ENCODE results near the gene MIAT. TPM values are rescaled to one million over a fixed set of nuclear protein-coding genes. Genes with fewer than 3 reads are reported as not detected.

The MIAT gene
- total RNA-seq, 1 donor from 2014 or later = 0.12 TPM

DNA sequence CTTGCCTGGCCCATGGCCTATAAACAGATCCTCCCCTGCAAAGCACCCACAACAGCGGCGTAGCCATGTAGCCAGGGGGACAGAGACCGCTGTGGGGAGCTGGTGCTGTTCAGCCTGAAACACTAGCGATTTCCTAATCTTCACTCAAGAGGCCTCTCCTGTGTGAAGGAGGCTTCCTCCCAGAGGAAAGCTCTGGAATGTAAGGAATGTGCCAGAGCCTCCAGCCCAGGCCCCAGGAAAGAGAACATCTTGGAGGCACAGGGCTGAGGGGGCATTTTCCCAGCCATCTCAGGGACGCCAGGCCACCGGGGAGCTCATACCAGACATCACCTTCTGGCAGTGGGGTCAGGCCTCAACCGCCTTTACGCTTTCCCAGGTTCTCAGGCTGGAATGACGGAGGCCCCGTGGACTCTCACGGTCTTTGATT, 24.0 kb downstream of the MIAT start:
- no peak overlapping the region for H3K4me3 ChIP-seq (ENCODE audit: low read depth, low read length)
- TF ChIP-seq, protein P1, sequence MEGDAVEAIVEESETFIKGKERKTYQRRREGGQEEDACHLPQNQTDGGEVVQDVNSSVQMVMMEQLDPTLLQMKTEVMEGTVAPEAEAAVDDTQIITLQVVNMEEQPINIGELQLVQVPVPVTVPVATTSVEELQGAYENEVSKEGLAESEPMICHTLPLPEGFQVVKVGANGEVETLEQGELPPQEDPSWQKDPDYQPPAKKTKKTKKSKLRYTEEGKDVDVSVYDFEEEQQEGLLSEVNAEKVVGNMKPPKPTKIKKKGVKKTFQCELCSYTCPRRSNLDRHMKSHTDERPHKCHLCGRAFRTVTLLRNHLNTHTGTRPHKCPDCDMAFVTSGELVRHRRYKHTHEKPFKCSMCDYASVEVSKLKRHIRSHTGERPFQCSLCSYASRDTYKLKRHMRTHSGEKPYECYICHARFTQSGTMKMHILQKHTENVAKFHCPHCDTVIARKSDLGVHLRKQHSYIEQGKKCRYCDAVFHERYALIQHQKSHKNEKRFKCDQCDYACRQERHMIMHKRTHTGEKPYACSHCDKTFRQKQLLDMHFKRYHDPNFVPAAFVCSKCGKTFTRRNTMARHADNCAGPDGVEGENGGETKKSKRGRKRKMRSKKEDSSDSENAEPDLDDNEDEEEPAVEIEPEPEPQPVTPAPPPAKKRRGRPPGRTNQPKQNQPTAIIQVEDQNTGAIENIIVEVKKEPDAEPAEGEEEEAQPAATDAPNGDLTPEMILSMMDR (conservative IDR thresholded peaks at IDR 0.05; ENCODE audit: low read depth, low read length) = no peak
- DNase-seq (ENCODE audit: low read depth) = no peak

DNA sequence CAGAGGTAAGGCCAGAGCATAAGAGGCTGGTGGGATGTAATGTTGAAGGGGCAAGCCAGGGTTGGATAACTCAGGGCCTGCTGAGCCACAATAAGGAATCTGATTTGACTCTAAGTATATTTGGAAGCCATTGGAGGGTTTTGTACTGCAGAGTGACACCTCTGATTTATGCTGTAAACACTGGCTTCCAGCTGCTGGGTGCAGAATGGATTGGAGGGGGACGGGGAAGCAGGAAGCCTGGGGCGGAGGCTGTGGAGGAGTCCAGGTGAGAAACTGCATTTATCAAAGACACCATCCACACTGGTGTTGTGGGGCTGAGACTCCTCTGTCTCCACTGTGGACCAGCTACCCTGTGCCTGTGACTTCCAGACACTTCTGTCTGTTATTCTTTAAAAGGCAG, 26.8 kb downstream of the MIAT start:
- H3K4me3 ChIP-seq (ENCODE audit: low read depth, low read length) = no peak overlapping the region
- DNase-seq (ENCODE audit: low read depth) = no peak
- TF ChIP-seq, protein P1 (conservative IDR thresholded peaks at IDR 0.05; ENCODE audit: low read depth, low read length) = no peak

DNA sequence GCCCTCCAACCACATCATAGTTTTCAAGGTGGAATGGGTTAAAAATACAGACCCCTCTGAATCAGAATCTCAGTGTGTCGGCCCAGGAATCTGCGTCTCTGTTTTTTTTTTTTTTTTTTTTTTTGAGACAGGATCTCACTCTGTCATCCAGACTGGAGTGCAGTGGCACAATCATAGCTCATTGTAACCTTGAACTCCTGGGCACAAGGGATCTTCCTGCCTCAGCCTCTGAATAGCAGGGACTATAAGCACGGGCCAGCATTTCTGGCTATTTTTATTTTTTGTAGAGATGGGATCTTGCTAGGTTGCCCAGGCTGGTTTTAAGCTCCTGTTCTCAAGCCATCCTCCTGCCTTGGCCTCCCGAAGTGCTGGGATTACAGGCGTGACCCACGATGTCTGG, 28.2 kb downstream of the MIAT start:
- no peak for DNase-seq (ENCODE audit: low read depth)
- no peak overlapping the region for H3K4me3 ChIP-seq (ENCODE audit: low read depth, low read length)
- TF ChIP-seq, protein P1 (conservative IDR thresholded peaks at IDR 0.05; ENCODE audit: low read depth, low read length) = no peak

DNA sequence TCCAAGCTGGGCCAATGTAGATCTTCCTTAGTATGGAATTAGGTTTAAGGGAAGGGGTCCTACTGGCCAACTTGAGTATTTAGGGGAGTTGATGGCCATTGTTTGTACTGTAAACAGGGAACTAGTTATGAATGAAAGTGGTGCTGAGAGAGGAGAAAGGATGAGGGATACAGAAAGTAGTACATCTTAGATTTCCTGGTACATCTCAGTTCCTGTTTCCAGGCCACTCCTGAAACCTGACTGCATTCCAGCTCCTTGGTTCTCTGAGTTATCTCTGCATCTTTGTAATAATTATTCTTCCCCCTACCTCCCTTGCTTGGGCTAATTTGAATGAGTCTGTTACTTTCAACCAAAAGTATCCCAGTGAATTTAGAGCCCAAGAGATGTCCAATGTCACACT, 30.1 kb downstream of the MIAT start:
- TF ChIP-seq, protein P1 (conservative IDR thresholded peaks at IDR 0.05; ENCODE audit: low read depth, low read length) = no peak
- DNase-seq (ENCODE audit: low read depth) = no peak
- no peak overlapping the region for H3K4me3 ChIP-seq (ENCODE audit: low read depth, low read length)

DNA sequence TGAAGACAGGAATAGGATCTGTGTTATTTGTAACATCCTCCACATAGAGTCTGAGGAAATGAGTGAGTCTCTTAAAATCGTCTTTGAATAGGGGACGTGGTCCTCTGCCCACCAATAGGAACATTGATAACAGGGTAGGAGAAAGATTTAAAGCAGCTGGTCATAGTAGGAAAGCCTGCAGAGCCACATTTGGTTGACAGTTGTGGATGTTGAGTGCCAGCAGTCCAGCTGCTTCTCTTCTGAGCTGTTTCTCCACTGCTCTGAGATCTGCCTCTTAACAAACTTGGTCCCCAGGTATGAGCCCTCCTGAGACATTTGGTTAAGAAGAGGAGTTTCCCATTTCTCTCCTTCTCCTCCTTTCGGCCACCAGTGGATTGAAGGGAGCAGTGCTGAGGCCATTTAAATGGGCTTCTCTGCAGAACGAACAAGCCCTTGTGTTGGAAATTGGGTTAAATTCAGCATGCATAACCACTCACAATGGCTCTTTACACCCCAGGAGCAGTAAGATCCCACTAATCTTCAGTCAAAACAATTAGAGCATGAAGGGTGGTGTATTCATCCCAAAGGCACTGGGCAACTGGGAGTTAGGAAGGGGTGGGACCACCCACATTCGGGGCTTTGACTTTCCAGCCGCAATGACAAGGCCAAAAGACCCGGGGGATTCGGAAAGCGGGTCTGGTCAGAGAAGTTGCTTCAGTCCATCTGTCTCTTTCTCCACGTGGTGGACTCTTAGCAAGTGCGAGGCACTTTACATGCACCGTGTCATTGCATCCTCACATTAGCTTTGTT, 32.3 kb downstream of the MIAT start:
- no peak for DNase-seq (ENCODE audit: low read depth)
- TF ChIP-seq, protein P1 (conservative IDR thresholded peaks at IDR 0.05; ENCODE audit: low read depth, low read length) = no peak
- H3K4me3 ChIP-seq (ENCODE audit: low read depth, low read length) = no peak overlapping the region

DNA sequence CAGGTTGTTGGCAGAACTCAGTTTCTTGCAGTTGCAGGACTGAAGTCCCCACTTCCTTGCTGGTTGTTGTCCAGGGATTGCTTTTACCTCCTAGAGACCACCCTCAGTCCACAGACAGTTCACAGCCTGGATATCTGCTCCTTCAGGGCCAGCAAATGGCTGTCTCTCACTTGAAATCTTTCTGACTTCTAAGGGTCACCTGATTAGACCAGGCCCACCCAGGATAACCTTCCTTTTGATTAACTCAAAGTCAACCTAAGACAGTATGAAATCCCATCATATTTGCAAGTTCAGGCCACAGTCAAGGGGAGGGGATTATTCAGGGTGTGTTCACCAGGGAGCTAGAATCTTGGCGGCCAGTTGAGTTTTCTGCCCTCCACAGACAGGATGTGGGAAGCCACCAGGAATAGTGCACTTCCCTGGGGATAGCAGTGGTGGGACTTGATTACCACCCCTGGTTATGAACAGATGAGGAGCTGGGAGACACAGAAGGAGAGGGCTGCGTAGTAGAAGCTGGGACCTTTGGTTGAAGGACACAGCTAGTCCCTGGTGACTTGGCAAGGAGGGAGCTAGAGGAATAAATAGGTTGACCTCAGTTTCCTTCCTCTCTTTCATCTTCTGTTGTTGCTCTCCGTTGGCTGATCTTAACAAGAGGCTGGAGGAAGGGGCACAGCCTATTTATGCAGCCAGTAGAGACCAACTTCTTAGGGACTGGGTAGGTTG, 33.4 kb downstream of the MIAT start:
- no peak for DNase-seq (ENCODE audit: low read depth)
- no peak overlapping the region for H3K4me3 ChIP-seq (ENCODE audit: low read depth, low read length)
- TF ChIP-seq, protein P1 (conservative IDR thresholded peaks at IDR 0.05; ENCODE audit: low read depth, low read length) = no peak

All from epithelial cell of proximal tubule (primary cell).